Astrocyte of the cerebellum (primary cell): Measurements from ENCODE around the gene LRFN2.

Experiments
- DNase-seq: peaks from one replicate; pipeline ENCODE4 v3.0.0-alpha.2; 2011; ENCODE audit warnings: low read depth
- H3K4me3 ChIP-seq: 2 replicates; pipeline ENCODE4 v1.5.1; 2011; ENCODE audit warnings: mild to moderate bottlenecking, low read depth, low read length, moderate library complexity
- CTCF ChIP-seq: IDR thresholded peaks from 2 replicates; pipeline ENCODE4 v1.5.1; 2012; ENCODE audit warnings: low read length, low read depth, moderate library complexity, mild to moderate bottlenecking; ENCODE audit errors: missing control alignments
- in situ Hi-C: cut with HindIII; loops from 2 replicates; pipeline ENCODE4 v1.10.0; 2017; ENCODE audit warnings: low sequenced_read_pairs

Gene LRFN2

GRCh38 chr6:40427196-40427595 is 160.0 kb downstream of the LRFN2 start:
- in situ Hi-C loops = no loop called here
- no peak for DNase-seq
- TF ChIP-seq CTCF = no peak

GRCh38 chr6:40426346-40427066 is 160.7 kb downstream of the LRFN2 start:
- no peak for DNase-seq
- H3K4me3 ChIP-seq = no peak overlapping the region
- no peak for TF ChIP-seq CTCF
- in situ Hi-C loops = no loop called here

More at GRCh38 chr6:40427196-40427595, 160.0 kb downstream of the LRFN2 start:
- no peak overlapping the region for H3K4me3 ChIP-seq

GRCh38 chr6:40425192-40425919 is 161.8 kb downstream of the LRFN2 start:
- DNase-seq = no peak
- in situ Hi-C loops = no loop called here
- no peak overlapping the region for H3K4me3 ChIP-seq
- no peak for TF ChIP-seq CTCF

- no peak for TF ChIP-seq CTCF
- in situ Hi-C loops = loop anchor here (5.0 kb wide), 1 partner anchor 70 kb away; no protein-coding TSS in a partner anchor
- no peak for DNase-seq
- H3K4me3 ChIP-seq = no peak overlapping the region
Measured at GRCh38 chr6:40422046-40422445, 165.1 kb downstream of the LRFN2 start.

- TF ChIP-seq CTCF = no peak
- no peak overlapping the region for H3K4me3 ChIP-seq
- in situ Hi-C loops = loop anchor here (5.0 kb wide), 1 partner anchor 68 kb away; no protein-coding TSS in a partner anchor
- no peak for DNase-seq
Measured at GRCh38 chr6:40419946-40420728, 167.0 kb downstream of the LRFN2 start.

- in situ Hi-C loops = no loop called here
- no peak for DNase-seq
- no peak overlapping the region for H3K4me3 ChIP-seq
- no peak for TF ChIP-seq CTCF
Measured at GRCh38 chr6:40419377-40419776, 167.8 kb downstream of the LRFN2 start.
